Nephron (organoid): ENCODE results near the gene GNAL.

Experiments used
- H3K27ac Mint-ChIP-seq, 3 experiments: 2 replicates each; pipeline ENCODE4 v1.8.0; 2020; ENCODE audit warnings: mixed read lengths in 3 of 3, mild to moderate bottlenecking in 2 of 3, moderate library complexity in 1 of 3
- H3K27me3 Mint-ChIP-seq: 2 replicates; pipeline ENCODE4 v1.8.0; 2021; ENCODE audit warnings: low read depth, mild to moderate bottlenecking, moderate library complexity, mixed read lengths
- H3K36me3 Mint-ChIP-seq: 2 replicates; pipeline ENCODE4 v1.8.0; 2020; ENCODE audit warnings: low read depth, mixed read lengths
- H3K4me1 Mint-ChIP-seq: 2 replicates; pipeline ENCODE4 v1.8.0; 2020; ENCODE audit warnings: mixed read lengths
- H3K4me3 Mint-ChIP-seq, 3 experiments: 2 replicates each; pipeline ENCODE4 v1.8.0; 2020; ENCODE audit warnings: mild to moderate bottlenecking in 3 of 3, mixed read lengths in 3 of 3, moderate library complexity in 2 of 3
- H3K9me3 Mint-ChIP-seq: 2 replicates; pipeline ENCODE4 v1.8.0; 2020; ENCODE audit warnings: mixed read lengths
- CTCF ChIP-seq, 3 experiments: fragments of 200-600 bp; sonication (generic); IDR thresholded peaks; one replicate each; pipeline ENCODE4 v1.5.0; 2021; ENCODE audit warnings: antibody characterized with exemption in 3 of 3; ENCODE audit not compliant: unreplicated experiment in 3 of 3

Gene GNAL

GRCh38 chr18:11671156-11671555, 17.9 kb upstream of the GNAL start:
- Mint-ChIP-seq H3K27me3 (peaks cover 26% of the 10 kb centered on the region), H3K27ac (no peak overlapping the region), H3K9me3 (no peaks in the 10 kb centered on the region), H3K4me1 (peaks cover 18% of the 10 kb centered on the region), H3K36me3 (no peaks in the 10 kb centered on the region), H3K4me3 (no peak overlapping the region)
- TF ChIP-seq CTCF (IDR thresholded peaks at IDR 0.05; ENCODE audit: unreplicated experiment in 3 of 3): no peak

GRCh38 chr18:11672198-11672597, 16.9 kb upstream of the GNAL start:
- H3K27me3 Mint-ChIP-seq: peaks cover 22% of the 10 kb centered on the region
- no peak for TF ChIP-seq CTCF (IDR thresholded peaks at IDR 0.05; ENCODE audit: unreplicated experiment in 3 of 3)
- H3K4me1 Mint-ChIP-seq: peaks cover 18% of the 10 kb centered on the region
- H3K4me3 Mint-ChIP-seq: no peak overlapping the region
- H3K9me3 Mint-ChIP-seq: no peaks in the 10 kb centered on the region
- H3K36me3 Mint-ChIP-seq: no peaks in the 10 kb centered on the region
- no peak overlapping the region for H3K27ac Mint-ChIP-seq

DNA sequence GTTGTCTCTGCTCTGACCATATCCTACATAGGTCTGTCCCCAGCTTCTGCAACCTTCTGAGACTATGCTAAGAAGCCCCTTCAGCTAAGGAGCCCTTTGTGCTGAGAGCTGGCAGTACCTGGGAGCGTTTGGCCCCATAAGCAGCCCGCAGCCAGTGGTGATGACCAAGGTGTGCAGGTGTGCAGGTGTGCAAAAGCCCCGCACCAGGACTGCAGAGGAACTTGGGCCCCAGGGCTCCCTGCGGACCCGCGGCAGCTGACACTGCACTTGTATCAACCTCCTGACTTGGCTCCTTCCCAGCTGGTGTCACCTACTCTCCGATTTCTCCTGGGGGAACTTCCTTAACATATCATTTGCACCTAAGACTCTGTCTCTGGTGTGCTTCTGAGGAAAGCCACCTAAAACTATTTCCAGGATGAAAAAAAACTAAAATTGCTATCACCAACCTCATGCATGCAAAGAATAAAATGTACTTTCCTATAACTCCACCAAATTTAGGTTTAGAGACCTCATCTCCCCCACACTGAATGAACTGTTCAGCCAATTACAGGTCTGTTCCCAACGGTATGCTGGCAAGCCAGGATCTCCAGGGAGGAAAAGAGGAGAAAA, 16.1 kb upstream of the GNAL start:
- H3K4me3 Mint-ChIP-seq: no peak overlapping the region
- no peaks in the 10 kb centered on the region for H3K36me3 Mint-ChIP-seq
- peaks cover 22% of the 10 kb centered on the region for H3K27me3 Mint-ChIP-seq
- peaks cover 18% of the 10 kb centered on the region for H3K4me1 Mint-ChIP-seq
- no peak for TF ChIP-seq CTCF (IDR thresholded peaks at IDR 0.05; ENCODE audit: unreplicated experiment in 3 of 3)
- no peaks in the 10 kb centered on the region for H3K9me3 Mint-ChIP-seq
- no peak overlapping the region for H3K27ac Mint-ChIP-seq

DNA sequence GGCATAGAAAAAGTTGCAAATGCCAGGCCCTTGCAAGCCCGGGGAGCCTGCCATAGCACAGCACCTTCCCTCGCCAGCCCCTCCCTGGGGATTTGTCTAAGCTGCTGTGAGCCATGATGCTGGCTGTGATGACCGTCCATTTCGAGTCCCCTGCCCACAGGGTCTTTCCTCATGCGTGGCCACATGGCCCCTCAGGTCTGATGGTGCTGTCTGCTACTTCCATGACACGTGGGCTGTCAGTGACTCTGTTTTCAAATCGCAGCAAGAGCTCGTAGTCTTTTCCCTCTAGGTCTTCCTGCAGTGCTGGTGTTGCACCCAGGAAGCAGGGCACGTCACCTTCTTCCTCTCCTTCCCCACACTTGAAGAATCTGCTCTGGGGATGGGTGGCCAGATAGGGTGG, 15.5 kb upstream of the GNAL start:
- Mint-ChIP-seq H3K4me1 (peaks cover 14% of the 10 kb centered on the region), H3K9me3 (no peaks in the 10 kb centered on the region), H3K36me3 (no peaks in the 10 kb centered on the region), H3K27ac (no peak overlapping the region), H3K4me3 (no peak overlapping the region), H3K27me3 (peaks cover 24% of the 10 kb centered on the region)
- TF ChIP-seq CTCF (IDR thresholded peaks at IDR 0.05; ENCODE audit: unreplicated experiment in 3 of 3): no peak

DNA sequence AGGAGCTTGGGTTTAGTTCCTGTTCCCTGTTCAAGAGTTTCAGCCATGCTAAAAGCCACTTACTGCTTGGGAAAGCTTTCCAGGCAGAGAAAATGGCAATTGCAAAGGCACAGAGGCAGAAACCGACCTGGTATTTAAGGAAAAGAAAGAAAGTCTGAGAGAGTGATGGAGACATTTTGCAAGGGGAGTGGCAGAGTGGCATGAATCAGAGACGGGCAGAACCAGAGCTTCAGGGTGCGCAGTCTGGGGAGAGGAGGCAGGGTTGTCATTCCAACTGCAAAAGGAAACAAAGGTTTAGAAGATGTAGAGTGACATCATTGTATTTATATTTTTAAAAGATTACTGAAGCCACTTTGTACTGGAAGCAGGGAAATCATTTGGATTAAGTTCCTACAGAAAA, 14.9 kb upstream of the GNAL start:
- Mint-ChIP-seq H3K4me1 (peaks cover 8% of the 10 kb centered on the region), H3K36me3 (no peaks in the 10 kb centered on the region), H3K27ac (no peak overlapping the region), H3K27me3 (peaks cover 26% of the 10 kb centered on the region), H3K9me3 (no peaks in the 10 kb centered on the region), H3K4me3 (no peak overlapping the region)
- TF ChIP-seq CTCF (IDR thresholded peaks at IDR 0.05; ENCODE audit: unreplicated experiment in 3 of 3): no peak

GRCh38 chr18:11676386-11676785, 12.7 kb upstream of the GNAL start:
- TF ChIP-seq CTCF (IDR thresholded peaks at IDR 0.05; ENCODE audit: unreplicated experiment in 3 of 3): no peak
- Mint-ChIP-seq H3K9me3 (no peaks in the 10 kb centered on the region), H3K4me1 (no peaks in the 10 kb centered on the region), H3K4me3 (no peak overlapping the region), H3K27me3 (peaks cover 21% of the 10 kb centered on the region), H3K36me3 (no peaks in the 10 kb centered on the region), H3K27ac (no peak overlapping the region)
